Ramos (cell line): ENCODE measurements around the gene OPCML.

Experiments
- in situ Hi-C: fragments of 300-500 bp; cut with MboI; formaldehyde crosslinking; loops from one replicate; pipeline ENCODE4 v1.14.3; 2022; ENCODE audit warnings: low sequenced_read_pairs; ENCODE audit not compliant: unreplicated experiment

Gene OPCML

GRCh38 chr11:132528181-132528580, 1004.1 kb downstream of the OPCML start:
- in situ Hi-C loops, result no loop called here

GRCh38 chr11:132523929-132524328, 1008.4 kb downstream of the OPCML start:
- in situ Hi-C loops, result no loop called here

- in situ Hi-C loops, result no loop called here
These were observed 1012.1 kb downstream of the OPCML start for GRCh38 chr11:132520199-132520598.

GRCh38 chr11:132519241-132519815, 1013.0 kb downstream of the OPCML start:
- in situ Hi-C loops, result no loop called here

- in situ Hi-C loops, result no loop called here
These were observed 1027.7 kb downstream of the OPCML start for GRCh38 chr11:132504501-132505041.

GRCh38 chr11:132501356-132501755, 1030.9 kb downstream of the OPCML start:
- in situ Hi-C loops, result no loop called here

GRCh38 chr11:132499661-132500060, 1032.6 kb downstream of the OPCML start:
- in situ Hi-C loops, result no loop called here

- in situ Hi-C loops, result no loop called here
These were observed 1036.0 kb downstream of the OPCML start for GRCh38 chr11:132496341-132496740.

- in situ Hi-C loops, result no loop called here
These were observed 1038.5 kb downstream of the OPCML start for GRCh38 chr11:132493801-132494200.

- in situ Hi-C loops, result no loop called here
These were observed 1041.3 kb downstream of the OPCML start for GRCh38 chr11:132490978-132491377.

GRCh38 chr11:132486060-132486459, 1046.2 kb downstream of the OPCML start:
- in situ Hi-C loops, result no loop called here

- in situ Hi-C loops, result no loop called here
These were observed 1057.3 kb downstream of the OPCML start for GRCh38 chr11:132475026-132475425.

- in situ Hi-C loops, result no loop called here
These were observed 1059.7 kb downstream of the OPCML start for GRCh38 chr11:132472411-132473172.

- in situ Hi-C loops, result no loop called here
These were observed 1060.8 kb downstream of the OPCML start for GRCh38 chr11:132471466-132471865.

GRCh38 chr11:132466983-132467382, 1065.3 kb downstream of the OPCML start:
- in situ Hi-C loops, result no loop called here

- in situ Hi-C loops, result no loop called here
These were observed 1067.4 kb downstream of the OPCML start for GRCh38 chr11:132464939-132465338.

- in situ Hi-C loops, result no loop called here
These were observed 1068.3 kb downstream of the OPCML start for GRCh38 chr11:132464003-132464342.

GRCh38 chr11:132463295-132464002, 1068.9 kb downstream of the OPCML start:
- in situ Hi-C loops, result no loop called here

- in situ Hi-C loops, result no loop called here
These were observed 1072.6 kb downstream of the OPCML start for GRCh38 chr11:132459736-132460135.

- in situ Hi-C loops, result no loop called here
These were observed 1074.9 kb downstream of the OPCML start for GRCh38 chr11:132457445-132457844.

- in situ Hi-C loops, result no loop called here
These were observed 1075.5 kb downstream of the OPCML start for GRCh38 chr11:132456751-132457328.
